ENCODE results near the gene TRAPPC10.

The TRAPPC10 gene

GRCh38 chr21:43982489-43983078, 29.5 kb upstream of the TRAPPC10 start:
- DNase-seq (ENCODE audit: insufficient read length, low spot score): no peak
- no peak for FAIRE-seq

DNA sequence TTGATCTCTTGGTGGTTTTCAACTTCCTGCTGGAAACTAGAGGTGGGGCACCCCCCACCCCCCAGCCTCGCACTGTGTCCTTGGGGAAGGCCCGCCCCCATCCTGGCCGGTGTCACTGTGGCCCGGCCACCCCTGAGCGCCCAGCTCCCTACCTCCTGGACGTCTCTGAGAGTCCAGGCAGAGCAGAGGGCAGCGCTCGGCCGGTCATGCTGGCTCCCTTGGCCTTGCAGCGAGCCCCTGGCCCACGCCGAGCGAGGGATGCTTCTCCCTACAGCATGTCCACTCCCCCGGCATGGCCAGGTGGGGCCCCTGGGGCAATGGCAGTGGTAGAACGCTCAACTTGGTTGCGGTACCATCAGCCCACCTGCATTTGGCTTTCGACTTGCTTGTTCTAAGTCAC, 28.7 kb upstream of the TRAPPC10 start:
- no peak for FAIRE-seq

DNA sequence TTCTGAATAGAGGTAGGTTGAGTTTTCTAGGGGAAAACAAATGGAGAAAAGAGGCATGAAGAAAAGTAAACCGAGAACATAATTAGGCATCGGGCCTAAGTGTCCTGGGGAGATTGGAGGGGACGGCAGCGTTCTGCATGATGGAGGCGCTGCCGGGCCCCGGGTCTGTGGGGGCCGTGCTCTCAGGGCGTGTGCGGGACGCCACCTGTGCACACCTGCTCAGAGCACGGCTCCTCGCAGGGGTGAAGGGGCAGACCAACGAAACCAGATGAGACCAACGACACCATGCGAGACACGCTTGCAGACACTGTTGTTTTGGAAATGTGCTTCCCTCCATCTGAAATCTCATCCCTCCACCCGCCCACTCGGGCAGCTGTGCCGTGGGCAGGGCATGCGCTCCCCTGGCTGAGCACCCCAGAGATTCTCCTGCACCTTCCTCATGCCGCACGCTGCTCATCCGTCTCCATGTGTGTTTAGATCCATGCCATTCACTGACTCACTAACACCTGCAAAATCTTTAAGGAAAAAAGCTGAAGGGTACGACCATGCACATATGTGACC, 28.2 kb upstream of the TRAPPC10 start:
- no peak for FAIRE-seq
- no peak for DNase-seq (ENCODE audit: insufficient read length, low spot score)

More for the DNA sequence above, 28.7 kb upstream of the TRAPPC10 start:
- DNase-seq (ENCODE audit: insufficient read length, low spot score): no peak

DNA sequence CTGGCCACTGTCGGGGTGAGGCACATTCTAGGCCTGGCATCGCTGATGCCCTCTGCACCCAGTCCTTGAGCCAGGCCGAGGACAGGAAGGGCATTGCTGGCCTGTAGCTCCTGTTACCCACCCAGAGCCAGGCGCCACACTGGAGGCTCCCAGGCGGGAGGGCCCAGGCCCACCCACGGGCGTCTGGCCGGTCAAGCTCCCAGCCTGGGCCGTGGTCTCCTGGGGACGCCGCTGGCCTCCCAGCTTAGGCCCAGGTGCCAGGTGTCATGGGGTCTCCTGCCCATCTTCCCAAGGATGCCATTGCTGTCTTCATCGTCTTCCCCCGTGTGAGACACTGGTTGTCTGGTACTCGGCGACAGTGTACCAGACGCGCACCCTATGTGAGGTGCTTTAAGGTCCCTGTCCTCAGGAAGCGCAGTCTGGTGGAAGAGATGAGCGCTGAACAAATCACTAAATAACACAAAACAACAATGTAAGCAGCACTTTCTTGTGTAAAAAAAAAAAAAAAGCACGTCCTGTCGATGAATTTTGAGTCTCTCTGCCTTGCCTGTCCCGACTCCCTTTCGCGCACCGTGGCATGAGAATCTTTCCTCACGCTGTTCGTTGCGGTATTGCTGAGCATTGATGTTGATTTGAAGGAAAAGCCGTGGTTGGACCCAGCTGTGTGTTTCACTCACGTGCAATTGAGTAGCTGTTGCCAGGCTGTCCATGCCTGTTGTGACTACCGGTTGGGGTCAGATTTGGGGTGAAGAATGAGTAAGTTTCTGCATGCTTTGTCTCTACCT, 27.0 kb upstream of the TRAPPC10 start:
- FAIRE-seq (no peak), DNase-seq (ENCODE audit: insufficient read length, low spot score) (no peak)

GRCh38 chr21:43985690-43986251, 26.3 kb upstream of the TRAPPC10 start:
- FAIRE-seq: no peak
- DNase-seq (ENCODE audit: insufficient read length, low spot score): no peak

- DNase-seq (ENCODE audit: insufficient read length, low spot score) (no peak), FAIRE-seq (no peak)
Measured at GRCh38 chr21:43986544-43987451, 25.3 kb upstream of the TRAPPC10 start.

DNA sequence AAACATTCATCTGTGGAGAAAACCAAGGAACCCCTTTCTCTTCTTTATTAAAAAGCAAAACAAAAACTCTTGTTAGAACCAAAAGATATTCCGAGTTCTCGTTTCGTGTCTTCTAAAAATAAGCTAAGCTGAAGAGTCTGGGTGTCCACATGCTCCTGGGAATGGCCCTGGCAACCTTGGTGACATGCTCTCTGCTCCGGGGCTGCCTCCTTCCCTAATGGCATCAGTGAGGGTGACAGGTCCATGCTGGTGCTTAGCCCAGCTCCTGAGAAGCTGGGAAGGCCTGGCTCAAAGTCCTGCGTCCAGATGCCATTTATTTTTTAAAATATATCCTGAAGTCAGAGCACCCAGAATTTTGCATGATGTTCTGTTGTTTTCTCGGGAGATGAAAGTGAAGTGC, 24.6 kb upstream of the TRAPPC10 start:
- no peak for FAIRE-seq
- no peak for DNase-seq (ENCODE audit: insufficient read length, low spot score)

- DNase-seq (ENCODE audit: insufficient read length, low spot score): no peak
- no peak for FAIRE-seq
Measured at GRCh38 chr21:43988016-43988415, 24.1 kb upstream of the TRAPPC10 start.

GRCh38 chr21:43988506-43989230, 23.4 kb upstream of the TRAPPC10 start:
- FAIRE-seq (no peak), DNase-seq (ENCODE audit: insufficient read length, low spot score) (no peak)

DNA sequence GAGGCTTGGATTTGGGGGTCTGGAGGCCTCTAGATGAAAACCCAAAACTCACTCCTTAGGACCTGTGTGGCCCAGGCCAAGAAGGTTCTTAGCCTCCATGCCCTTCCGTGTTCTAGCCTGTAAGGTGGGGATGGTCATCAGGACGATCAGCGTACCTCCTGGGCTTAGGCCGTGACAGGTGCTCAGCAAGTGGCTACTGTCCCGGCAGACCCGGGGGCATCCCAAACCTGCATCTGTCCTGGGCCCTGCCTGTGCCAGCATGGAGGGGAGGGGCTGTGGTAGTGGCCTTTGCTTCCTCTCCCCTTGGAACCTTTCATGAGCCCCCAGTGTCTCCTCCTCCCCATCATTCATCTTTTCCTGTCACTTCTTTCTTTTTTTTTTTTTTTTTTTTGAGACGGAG, 22.7 kb upstream of the TRAPPC10 start:
- DNase-seq (ENCODE audit: insufficient read length, low spot score) (no peak), FAIRE-seq (no peak)

GRCh38 chr21:43991447-43991991, 20.6 kb upstream of the TRAPPC10 start:
- no peak for DNase-seq (ENCODE audit: insufficient read length, low spot score)
- no peak for FAIRE-seq

DNA sequence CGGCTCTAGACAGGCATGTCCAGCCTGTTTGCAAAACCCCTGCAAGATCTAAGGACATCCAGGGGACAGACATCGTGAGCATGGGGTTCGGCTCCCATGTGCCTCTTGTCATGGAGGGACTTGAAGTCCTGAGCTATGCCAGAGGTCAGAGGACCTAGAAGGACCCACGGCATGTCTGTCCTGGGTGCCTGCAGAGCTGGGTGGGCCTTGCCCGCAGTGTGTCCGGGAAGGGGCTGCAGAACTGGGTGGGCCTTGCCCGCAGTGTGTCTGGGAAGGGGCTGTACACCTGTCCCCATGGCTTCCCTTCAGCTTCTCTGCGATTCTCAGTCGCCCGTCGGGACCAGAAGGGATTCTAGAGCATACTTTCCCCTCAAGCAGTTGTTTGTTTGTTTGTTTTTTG, 20.0 kb upstream of the TRAPPC10 start:
- DNase-seq (ENCODE audit: insufficient read length, low spot score) (no peak), FAIRE-seq (no peak)

GRCh38 chr21:43993420-43993934, 18.6 kb upstream of the TRAPPC10 start:
- no peak for FAIRE-seq
- no peak for DNase-seq (ENCODE audit: insufficient read length, low spot score)

- FAIRE-seq (no peak), DNase-seq (ENCODE audit: insufficient read length, low spot score) (no peak)
Measured at GRCh38 chr21:43994085-43994484, 18.0 kb upstream of the TRAPPC10 start.

GRCh38 chr21:43994646-43995045, 17.5 kb upstream of the TRAPPC10 start:
- no peak for FAIRE-seq

DNA sequence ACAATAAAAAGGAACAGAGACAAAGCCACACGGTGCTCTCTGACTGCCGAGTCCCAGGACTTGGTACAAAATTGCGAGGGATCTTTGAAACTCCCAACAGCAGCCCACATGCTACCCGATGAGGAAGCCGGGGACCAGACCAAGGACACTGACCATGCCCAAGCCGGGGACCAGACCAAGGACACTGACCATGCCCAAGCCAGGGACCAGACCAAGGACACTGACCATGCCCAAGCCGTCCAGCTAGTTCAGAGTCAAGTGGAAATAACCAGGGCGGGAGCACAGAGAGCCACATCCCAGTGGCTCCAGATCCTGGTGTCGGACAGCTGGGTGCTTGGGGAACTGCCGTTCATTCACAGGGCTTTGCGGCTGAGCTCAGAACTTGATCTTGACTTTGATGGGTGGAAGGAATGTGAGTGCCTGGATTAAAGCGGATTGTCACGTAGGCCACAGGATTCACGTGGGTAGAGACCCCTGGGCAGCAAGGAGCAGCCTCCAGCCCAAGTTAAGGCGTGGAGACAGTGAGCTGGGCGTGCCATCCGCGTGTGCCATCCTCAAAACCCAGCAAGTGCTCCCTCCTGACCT, 16.5 kb upstream of the TRAPPC10 start:
- DNase-seq (ENCODE audit: insufficient read length, low spot score): no peak
- FAIRE-seq: no peak

More at GRCh38 chr21:43994646-43995045, 17.5 kb upstream of the TRAPPC10 start:
- DNase-seq (ENCODE audit: insufficient read length, low spot score): no peak

DNA sequence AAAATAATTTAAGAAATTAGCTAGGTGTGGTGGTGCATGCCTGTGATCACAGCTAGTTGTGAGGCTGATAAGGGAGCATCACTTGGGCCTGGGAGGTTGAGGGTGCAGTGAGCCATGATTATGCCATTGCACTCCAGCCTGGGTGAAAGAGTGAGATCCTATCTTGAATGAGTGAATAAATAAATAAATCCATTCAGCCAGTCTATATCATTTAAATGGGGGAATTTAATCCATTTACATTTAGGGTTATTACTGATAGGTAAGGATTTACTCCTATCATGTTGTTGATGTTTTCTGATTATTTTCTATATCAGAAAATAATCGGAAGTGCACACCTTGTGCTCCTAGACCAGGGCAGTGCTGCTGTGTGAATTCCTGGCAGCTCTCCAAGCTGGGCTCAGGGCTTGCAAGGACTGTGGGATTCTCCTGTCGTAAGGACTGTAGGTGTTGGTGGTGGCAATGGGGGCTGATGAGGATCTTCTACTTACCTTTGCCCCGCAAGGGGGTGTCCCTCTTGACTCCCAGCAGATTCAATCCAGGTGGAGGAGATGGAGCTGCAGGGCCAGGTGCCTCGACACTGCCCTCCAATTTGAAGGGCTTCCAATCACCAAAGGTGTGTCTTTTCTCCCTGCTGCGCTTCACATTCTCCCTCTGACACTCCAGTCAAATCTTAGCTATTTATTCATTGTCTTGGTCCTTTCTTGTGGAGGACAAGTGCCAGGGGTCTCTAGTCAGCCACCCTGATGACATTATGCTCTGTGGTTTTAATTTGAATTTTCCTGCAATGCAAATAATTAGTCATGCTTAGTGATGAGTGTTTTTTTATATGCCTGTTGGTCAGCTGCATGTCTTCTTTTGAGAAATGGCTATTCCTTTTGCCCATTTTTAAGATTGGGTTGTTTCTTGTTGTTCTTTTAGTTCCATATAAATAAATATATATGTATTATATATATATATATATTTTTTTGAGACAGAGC, 14.1 kb upstream of the TRAPPC10 start:
- FAIRE-seq (no peak), DNase-seq (ENCODE audit: insufficient read length, low spot score) (no peak)

DNA sequence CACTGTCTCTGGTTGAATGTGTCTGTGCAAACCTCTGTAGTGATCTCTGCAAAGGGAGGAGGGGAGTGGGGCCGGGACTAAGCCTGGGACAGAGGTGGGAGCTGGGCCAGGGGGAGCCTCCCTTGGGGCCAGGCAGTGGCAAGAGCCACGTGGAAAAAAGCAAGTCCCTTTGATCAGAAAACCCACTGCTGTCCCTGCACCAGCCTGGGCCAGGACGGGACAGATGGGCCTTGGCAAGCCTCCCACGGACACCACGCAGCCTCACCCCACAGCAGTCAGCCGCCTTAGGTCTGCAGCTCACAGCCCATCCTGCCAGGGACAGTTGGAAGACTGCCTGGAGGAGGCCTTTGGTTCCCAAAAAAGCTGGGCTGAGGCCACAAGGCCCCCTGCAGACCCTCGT, 11.7 kb upstream of the TRAPPC10 start:
- FAIRE-seq (no peak), DNase-seq (ENCODE audit: insufficient read length, low spot score) (no peak)

Data from GM19239 (cell line).